Activated T-helper 9 cell treated with anti-CD3 and anti-CD28 coated beads, Interleukin-2, amount 50 U/mL, for 16 hours (primary cell): ENCODE results near the gene CYP26B1.
"Not testable (repeated sequence)": the region's sequence is repeated elsewhere in the genome, so short reads cannot be mapped to it uniquely, and the experiment has no call there.

Experiments
- DNase-seq: peaks from one replicate; pipeline ENCODE4 v3.0.0-alpha.2; 2020; ENCODE audit warnings: low read depth

The CYP26B1 gene

DNA sequence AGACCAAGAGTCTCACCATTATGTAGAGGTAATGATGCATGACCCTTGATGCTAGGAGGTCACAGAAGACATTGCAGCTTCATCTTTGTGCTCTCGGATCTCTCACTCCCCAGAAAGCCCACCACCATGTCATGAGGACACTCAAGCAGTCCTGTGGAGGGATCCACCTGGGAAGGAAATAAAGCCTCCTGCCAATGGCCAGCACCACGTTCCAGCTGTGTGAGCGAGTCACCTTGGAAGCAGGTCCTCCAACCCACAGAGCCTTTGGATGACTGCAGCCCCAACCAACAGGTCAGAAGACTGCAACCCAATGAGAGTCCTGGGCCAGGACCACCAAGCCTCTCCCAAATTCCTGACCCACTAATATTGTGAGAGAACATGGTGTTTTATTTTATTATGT is 38.4 kb downstream of the CYP26B1 start:
- DNase-seq: no peak

DNA sequence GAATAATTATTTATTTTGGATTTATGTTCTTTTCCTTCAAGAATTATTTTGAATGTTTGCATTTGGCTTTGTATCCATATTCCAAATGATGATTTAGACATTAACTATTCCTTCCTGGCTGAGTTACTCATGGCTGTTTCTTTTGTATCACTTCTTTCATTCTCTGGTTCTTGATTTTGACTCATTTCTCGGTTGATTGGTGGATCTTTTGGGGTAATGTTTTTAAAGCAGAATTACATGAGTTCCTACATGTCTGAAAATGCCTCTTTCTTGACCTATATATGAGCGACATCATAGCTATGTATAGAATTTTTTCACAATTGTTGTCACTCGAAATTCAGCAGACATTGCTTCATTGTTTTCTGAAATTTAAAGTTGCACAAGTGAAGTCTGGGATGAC is 39.5 kb downstream of the CYP26B1 start:
- no peak for DNase-seq

DNA sequence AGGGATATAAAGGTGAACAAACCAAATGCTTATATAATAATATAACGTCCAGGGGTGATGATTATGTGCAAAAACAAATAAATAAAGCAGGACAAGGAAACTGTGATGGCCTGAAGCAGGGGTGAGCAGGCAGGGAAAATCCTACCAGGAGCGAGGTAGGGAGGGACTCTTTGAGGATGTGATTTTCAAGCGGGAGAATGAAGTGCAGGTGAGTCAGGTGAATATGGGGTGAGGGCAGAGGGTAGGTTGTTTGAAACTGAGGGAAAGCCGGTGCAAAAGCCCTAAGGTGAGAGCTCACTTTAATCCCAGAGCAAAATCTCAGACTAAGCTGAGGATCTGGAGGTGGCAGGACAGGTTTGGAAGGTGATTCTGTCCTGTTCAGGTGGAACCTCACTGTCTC is 40.7 kb downstream of the CYP26B1 start:
- no peak for DNase-seq

DNA sequence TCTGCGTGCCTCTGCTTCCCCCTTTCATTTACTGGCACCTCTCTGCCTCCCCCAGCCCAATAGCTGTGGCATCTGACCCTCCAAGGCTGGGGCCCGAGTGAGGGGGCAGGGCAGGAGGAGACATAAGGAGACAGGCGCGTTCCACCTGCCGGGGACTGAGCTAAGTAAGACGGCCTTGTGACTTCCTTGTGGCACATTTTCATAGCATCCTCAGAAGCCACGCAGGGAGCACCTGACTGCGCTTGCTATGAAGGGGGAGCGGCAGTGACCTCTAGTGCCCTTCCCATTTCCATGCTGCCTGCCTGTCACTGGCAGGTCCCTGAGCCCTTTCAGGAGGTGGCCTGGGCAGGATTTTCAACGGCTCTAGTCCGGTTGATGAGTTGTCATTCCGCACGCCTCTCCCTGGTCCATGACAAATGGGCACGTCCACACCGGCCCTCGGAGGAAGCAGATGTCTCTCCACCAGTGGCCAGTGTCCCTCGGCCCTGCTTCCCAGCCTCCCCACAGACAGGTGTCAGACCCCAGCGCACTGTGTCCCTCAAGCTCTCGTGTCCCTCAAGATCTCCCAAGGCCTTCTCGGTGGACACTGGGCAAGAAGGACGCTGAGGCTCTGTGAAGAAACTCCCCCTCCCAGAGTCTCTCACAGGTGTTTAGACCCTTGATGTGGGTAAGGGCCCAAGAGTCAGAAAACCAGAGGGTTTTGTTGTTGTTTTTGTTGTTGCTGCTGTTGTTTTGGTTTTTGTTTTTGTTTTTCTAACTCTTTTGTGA is 42.7 kb downstream of the CYP26B1 start:
- DNase-seq: no peak

DNA sequence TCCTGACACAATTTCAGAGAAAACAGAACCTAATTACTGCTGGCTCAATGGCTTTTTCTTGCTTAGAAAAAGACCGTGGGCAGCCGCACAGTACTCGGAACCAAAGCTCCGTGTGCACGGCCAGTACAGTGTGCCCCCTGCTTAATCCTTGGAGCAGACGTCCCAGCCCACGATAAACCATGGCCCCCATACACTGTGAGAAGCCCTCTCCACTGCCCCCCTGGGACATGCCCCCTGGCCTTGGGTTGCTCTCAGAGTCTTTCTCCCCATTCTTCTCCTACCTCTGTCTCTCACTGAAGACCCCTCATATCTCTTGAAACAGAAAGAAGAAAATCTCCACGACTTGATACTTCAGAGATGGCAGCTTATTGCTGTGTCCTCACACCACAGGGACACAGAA is 44.0 kb downstream of the CYP26B1 start:
- no peak for DNase-seq

DNA sequence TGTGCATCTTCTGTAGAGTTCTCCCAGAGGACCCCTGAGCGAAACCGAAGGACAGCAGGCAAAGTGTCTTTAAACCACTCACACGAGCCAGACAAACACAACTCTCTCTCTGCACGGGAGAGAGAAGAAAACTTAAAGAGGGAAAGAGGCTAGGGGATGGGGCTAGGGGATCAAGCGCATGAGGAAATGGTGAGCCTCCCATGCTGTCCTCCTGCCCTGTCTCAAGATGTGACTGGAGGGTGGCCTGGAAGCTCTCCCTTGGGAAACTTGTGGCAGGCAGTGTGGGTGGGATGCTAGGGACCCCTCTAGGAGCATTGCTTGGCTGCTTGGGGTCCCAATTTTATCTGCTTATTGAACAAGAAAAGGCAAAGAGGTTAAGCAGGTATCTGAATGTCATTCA is 44.5 kb downstream of the CYP26B1 start:
- no peak for DNase-seq

DNA sequence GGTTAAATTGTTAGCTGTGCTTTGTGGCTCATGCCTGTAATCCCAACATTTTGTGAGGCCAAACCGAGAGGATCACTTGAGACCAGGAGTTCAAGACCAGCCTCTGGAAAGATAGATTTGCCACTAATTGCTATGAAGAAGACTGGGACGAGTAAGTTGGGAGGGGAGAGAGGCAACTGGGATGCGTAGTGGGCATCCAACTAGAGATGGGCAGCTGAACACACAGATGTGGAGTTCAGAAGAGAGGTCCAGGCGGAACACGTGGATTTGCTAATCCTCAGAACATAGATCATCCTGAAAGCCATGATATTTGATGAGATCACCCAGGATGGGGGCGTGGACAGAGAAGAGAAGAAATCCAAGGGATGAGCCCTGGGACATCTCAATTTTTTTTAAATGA is 48.7 kb downstream of the CYP26B1 start:
- no peak for DNase-seq

DNA sequence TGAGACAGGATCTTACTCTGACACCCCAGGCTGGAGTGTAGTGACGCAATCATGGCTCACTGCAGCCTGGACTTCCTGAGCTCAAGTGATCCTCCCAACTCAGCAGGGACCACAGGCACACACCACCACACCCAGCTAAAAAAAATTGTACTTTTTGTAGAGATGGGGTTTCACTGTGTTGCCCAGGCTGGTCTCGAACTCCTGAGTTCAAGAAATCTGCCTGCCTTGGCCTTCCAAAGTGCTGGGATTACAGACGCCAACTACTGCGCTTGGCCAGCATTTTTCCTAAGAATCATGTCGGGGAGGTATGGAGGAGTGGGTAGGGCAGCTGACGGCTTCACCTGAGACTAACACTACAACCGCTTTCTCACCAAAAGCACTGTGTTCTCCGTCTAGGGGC is 50.4 kb downstream of the CYP26B1 start:
- no peak for DNase-seq

DNA sequence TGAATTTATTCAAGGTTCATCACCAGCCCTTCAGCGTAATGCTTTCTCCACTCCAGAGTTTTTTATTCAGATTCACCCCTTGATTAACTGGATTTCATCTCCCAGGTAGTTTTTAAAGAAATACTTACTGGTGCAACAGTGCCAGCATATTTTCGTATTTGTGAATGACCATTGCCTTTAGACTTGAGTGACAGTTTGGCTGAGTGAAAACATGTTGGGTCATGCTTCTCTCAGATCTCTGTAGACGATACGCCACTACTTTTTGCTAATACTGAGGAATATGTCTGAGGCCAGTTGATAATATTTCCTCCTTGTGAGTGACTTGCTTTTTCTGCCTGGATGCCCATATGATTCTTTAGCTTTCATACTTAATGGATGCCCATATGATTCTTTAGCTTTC is 51.5 kb downstream of the CYP26B1 start:
- DNase-seq: no peak

DNA sequence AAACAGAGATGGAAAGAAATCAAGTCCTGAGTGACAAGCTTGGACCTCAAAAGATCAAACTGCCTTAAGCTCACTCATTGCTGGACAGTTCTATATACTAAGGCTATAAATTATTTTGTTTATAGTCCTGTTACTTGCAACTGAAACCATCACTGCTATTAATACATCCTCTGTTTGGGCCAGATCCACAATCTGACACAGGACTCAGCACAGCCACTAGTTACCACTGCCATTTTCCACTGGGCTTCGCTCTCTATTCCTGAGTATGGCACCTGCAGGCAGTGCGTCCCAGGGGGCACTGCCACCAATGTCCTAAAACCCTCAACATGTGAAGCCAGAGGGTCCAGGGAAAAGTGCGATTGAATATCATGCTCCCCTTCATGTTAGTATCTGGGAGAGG is 52.3 kb downstream of the CYP26B1 start:
- no peak for DNase-seq

DNA sequence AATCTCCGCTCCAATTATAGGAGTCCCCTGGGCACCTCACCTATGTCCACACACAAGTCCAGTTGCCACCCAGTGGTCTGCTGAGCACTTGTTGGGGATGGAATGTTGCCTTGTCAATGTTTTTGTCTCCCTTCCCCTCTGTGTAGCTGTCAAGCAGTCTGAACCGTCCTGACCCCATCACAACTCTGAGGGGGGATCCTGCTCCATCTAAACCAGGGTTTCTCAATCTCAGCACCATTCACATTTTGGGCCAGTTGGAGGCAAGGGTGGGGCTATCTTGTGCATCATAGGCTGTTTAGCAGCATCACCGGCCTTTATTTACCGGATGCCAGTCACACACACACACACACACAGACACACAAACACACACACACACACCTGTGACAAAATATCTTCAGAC is 53.0 kb downstream of the CYP26B1 start:
- no peak for DNase-seq

DNA sequence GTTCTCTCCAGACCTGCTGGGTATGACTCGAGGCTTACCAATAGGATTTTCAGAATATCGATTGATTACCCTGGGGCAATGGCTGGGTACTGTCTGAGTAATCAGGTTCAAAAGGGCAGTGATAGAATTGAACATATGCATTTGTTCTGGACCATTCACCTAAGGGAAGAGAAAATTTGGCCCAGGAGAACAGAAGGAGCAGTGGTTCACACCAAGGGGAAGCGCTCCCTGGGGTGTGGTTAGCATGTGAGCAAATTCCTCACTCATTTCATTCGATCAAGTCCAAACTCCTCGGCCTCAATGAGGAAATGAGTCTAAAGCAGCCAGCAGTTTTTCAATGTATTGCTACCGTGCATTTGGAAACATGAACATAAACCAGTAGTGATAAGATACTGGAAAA is 55.6 kb downstream of the CYP26B1 start:
- DNase-seq: no peak

DNA sequence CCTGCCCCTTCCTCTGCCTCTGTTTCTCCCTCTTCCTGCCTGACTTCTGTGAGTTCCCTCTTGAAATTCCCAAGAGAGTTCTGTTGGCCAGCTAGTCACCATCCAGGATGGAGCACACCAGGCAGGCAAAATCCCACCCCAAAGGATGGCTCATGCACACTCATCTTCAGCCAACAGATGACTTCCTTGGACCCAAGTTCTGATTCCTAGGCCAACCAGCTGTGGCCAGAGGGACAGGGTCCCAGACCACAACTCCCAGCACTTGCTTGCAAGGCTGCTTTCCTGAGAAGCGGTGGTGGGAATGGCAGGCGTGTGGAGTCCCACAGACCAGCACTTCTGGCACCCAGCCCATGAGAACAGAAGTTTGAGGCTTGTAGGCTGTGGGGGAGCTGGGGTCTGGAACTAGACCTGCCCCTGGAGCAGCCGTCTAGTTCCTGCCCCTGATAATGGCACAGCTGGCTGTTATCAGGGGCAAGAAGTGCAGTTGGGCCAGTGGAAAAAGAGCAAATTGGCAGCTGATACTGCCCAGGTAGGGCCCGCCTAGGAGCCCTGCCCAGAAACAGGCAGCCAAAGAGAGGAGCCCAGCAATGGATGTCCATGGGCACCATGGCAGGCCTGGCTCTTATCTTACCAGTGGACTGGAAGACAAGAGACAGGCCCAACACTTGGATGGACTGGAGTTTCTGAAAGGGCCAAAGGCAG is 56.7 kb downstream of the CYP26B1 start:
- DNase-seq: no peak

DNA sequence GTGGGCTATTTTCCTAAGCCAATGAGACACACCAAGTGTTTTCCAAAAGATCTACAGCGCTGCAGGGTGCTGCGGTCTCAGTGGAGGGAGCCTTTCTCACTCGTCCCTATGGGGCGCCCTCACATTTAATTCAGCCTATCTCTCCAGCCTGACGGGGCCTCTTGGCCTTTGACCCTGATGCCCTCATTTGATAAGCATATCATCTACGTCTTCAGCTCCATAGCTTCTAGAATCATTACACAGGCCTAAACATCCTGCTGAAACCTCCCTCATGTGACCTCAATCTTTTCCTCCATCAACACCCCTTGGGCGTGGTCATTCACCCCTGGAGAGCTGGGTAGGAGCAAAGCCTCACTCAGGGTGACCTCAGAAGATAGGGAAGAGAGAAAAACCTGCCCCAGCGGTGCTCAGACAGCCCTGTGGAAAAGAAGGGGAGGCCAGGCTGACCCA is 57.4 kb downstream of the CYP26B1 start:
- no peak for DNase-seq

DNA sequence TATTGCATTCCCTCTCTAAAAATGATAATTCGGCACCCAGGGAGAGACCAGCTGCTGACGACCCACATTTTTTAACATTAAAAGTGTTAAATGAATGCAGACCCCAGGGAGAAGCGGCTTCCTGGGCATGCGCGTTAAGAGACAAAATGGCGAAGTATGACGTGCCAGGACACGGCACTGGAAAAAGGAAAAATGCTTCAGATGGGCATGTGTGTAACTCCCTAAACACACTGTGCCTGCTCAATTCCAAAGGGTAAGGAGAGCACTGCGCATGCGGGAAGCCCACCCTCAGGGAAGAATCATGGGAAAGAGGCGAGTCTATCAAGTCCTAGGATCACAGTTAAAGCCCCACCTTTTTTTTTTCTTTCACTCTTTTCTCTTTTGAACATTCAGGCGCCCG is 58.1 kb downstream of the CYP26B1 start:
- no peak for DNase-seq

DNA sequence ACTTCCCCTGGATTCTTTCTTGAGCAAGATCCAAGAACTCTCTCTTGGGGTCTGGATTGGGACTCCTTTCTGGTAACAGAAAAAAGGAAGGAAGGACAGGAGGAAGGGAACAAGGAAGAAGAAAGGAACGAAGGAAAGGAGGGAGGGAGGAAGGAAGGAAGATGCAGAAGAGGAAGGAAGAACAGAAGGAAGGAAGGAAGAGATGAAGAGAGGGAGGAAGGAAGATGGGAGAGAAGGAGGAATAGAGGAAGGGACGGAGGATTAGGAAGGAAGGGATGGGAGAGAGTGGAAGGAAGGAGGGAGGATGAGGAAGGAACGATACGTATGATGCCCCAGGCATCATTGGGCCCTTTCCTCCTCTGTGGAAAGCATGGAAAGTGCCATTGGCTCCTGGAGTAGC is 58.6 kb downstream of the CYP26B1 start:
- no peak for DNase-seq

DNA sequence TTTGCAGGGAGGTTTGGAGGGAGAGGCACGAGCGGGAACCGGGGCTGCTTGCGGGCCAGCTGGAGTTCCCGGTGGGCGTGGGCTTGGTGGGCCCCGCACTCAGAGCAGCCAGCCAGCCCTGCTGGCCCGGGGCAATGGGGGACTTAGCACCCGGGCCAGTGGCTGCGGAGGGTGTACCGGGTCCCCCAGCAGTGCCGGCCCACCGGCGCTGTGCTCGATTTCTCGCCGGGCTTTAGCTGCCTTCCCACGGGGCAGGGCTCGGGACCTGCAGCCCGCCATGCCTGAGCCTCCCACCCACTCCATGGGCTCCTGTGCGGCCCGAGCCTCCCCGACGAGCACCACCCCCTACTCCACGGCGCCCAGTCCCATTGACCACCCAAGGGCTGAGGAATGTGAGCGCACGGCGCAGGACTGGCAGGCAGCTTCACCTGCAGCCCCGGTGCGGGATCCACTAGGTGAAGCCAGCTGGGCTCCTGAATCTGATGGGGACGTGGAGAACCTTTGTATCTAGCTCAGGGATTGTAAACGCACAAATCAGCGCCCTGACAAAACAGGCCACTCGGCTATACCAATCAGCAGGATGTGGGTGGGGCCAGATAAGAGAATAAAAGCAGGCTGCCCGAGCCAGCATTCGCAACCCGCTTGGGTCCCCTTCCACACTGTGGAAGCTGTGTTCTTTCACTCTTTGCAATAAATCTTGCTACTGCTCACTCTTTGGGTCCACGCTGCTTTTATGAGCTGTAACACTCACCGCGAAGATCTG is 60.6 kb downstream of the CYP26B1 start:
- not testable (repeated sequence) for DNase-seq

DNA sequence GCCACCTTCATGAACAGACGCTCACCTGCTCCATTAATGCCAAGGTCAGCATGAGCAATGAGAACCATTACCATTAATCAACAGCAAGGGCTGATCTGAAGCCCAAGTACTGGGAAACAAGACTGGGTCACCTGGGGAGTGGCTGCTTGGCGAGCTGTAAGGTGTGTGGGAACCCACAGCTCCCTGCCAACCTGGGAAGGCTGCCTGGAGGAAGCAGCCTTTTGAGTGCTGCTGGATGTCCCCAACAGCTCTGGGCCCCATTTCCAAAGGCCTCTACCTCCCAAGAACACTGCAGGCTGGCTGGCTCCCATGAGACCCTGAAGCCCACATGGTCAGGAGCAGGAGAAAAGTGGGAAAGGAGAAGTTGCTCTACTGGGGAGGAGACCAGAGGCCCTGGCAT is 62.1 kb downstream of the CYP26B1 start:
- no peak for DNase-seq

DNA sequence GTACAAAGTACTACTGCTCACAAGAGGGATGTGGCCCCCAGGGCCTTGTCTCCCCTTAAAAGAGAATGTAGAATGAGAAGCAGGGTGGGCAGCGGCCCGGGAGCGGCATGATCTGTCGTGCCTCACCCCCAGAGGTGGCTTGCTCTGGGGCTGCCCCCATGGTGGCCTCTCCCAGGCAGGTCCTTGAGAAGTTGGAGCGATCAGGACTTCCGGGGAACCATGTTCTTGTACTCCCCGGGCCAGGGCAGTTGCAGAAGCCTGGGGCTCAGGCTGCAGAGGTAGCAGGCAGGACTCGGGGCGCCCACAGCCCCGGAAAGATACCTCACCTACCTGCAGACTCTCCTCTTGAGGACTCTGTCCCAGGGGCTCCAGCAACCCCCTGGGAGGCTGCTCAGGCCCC is 62.6 kb downstream of the CYP26B1 start:
- no peak for DNase-seq

DNA sequence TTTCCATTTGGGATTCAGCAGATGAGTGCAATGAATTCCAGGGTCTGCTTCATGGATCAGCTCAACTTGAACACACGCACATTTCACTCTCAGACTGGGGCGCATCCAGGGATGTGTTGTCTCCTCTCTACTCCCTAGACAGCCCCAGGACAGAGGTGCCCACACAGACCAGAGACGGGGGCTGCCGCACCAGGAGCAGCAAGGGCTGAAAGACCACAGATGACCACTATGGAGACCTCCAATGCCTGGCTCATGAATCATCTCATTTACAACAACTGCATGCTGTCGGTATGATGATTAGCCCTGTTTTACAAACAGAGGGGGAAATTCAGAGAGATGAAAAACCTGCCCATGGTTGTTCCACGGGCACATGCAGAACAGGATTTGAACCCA is 63.1 kb downstream of the CYP26B1 start:
- DNase-seq: no peak

DNA sequence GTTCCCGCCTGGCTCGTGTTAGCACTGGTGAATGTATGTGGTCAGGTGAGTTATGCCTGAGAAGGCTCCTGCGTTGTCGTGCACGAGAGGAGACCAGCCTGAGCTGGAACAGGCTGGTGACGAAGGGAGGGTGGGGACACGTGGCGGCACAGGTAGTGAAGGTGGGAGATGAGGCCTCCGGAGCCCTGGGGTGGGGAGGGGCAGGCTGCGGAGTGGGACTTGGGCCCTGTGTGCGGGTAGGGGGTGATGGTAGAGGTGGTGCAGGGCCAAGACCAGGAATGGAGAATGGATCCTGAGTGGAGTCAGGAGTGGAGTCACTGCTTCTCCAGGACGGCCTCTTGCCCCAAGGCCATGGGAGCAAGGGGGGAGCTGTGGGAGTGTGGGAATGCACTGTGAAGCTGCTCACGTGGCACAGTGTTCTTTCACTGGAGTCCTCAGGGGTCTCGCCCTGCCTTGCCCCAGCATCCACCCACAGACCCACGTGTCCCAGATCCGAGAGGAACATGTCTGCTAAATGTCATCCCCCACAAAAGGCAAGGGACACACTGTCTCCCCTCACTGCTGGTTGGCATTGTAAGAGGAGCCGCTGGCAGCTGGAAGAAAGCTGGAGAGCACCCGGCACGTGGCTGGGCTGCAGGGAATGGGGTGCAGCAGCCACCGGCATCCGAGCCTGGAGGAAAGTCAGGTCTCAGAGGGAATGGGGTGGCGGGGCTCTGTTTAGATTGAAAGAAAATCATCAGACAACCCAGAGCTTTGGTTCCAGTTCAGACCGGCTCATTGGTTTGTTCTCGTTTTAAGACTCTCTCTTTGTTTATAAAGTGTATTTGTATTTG is 63.7 kb downstream of the CYP26B1 start:
- DNase-seq: no peak

DNA sequence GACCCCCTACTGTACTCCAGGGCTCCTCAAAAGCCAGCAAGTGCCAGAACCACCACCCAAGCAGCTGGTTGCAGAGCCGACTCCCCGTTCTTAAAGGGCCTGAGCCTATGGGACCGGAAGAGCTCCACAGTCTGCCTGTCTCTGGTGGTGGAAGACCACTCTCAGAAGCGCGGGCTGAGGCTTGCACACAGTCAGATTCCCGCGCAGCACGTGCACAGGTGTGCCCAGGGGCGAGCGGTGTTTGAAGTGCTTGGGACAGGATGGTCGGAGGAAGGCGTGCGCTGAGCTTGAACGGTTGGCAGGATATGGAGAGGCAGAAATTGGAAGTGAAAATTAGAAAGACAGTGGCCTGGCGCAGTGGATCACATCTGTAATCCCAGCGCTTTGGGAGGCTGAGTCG is 64.8 kb downstream of the CYP26B1 start:
- no peak for DNase-seq
